Testis (tissue), 2 donors: ENCODE results near the gene LMOD2.

Experiments used
- CTCF ChIP-seq, 3 experiments: fragments of 450-650 bp in 2 of 3; fragments of 200-600 bp in 1 of 3; sonication (generic) in 1 of 3; IDR thresholded peaks; one replicate each; pipeline ENCODE4 v1.5.1; 2016 to 2019; ENCODE audit warnings: antibody characterized with exemption in 3 of 3, mild to moderate bottlenecking in 2 of 3, moderate library complexity in 1 of 3
- POLR2A ChIP-seq: fragments of 450-650 bp; IDR thresholded peaks from one replicate; pipeline ENCODE4 v1.6.1; 2017; ENCODE audit warnings: antibody characterized with exemption, mild to moderate bottlenecking, moderate library complexity

GRCh38 chr7:123608991-123609882 is 46.4 kb upstream of the LMOD2 start:
- no peak for TF ChIP-seq POLR2A
- TF ChIP-seq CTCF (IDR thresholded peaks at IDR 0.05): no peak
